GM12891 (cell line): ENCODE measurements around the gene SCAPER.

Experiments
- POLR2A ChIP-seq: IDR thresholded peaks from 2 replicates; pipeline ENCODE4 v1.6.1; 2011; ENCODE audit warnings: low read depth, low read length, control low read depth
- POLR2AphosphoS5 ChIP-seq: IDR thresholded peaks from 2 replicates; pipeline ENCODE4 v1.6.1; 2011; ENCODE audit warnings: low read depth, low read length, control low read depth
- SPI1 ChIP-seq: IDR thresholded peaks from 2 replicates; pipeline ENCODE4 v1.6.1; 2011; ENCODE audit warnings: low read depth, low read length, control low read depth
- TAF1 ChIP-seq: IDR thresholded peaks from 2 replicates; pipeline ENCODE4 v1.6.1; 2011; ENCODE audit warnings: low read depth, low read length, control low read depth

GRCh38 chr15:76930831-76931396, 25.8 kb upstream of the SCAPER start:
- TF ChIP-seq POLR2A (no peak), SPI1 (no peak), POLR2AphosphoS5 (no peak), TAF1 (no peak)
